GM10847 (cell line): ENCODE data around the gene VSTM1.

Experiments used
- POLR2A ChIP-seq: IDR thresholded peaks from 2 replicates; pipeline ENCODE4 v1.6.1; 2011; ENCODE audit not compliant: insufficient read length; ENCODE audit errors: extremely low read depth

Gene VSTM1

GRCh38 chr19:53992815-53993214 lies 70.9 kb downstream of the VSTM1 start:
- no peak for TF ChIP-seq POLR2A

- no peak for TF ChIP-seq POLR2A
Measured at GRCh38 chr19:53992211-53992610, 71.5 kb downstream of the VSTM1 start.

- TF ChIP-seq POLR2A: no peak
Measured at GRCh38 chr19:53991224-53992113, 72.2 kb downstream of the VSTM1 start, which contains the start of gene CACNG6. Gene CACNG6, plus strand, starts transcription at chr19:53991637. Its CDS starts 1,241 bp downstream, at chr19:53992878.
